GM12872 (cell line): ENCODE measurements around the gene FAP.

ENCODE experiments used
- CTCF ChIP-seq: IDR thresholded peaks from 3 replicates; pipeline ENCODE4 v1.5.1; 2011; ENCODE audit warnings: low read depth, mild to moderate bottlenecking, low read length, moderate library complexity; ENCODE audit not compliant: insufficient read depth

FAP gene

GRCh38 chr2:162155093-162155492, 88.2 kb downstream of the FAP start:
- 0 out of 3 replicates have a peak, but pooled peaks have one; percentile 26 for TF ChIP-seq CTCF

- peak; percentile 81 for TF ChIP-seq CTCF
These were observed 89.5 kb downstream of the FAP start for GRCh38 chr2:162153608-162154224.

- no peak for TF ChIP-seq CTCF
These were observed 91.1 kb downstream of the FAP start, which contains the start of gene GCG for GRCh38 chr2:162152147-162152546. TSS of gene GCG (minus strand) at chr2:162152247. CDS start at chr2:162149178, 3,069 bp downstream.

GRCh38 chr2:162149940-162150339, 93.3 kb downstream of the FAP start:
- TF ChIP-seq CTCF: no peak

GRCh38 chr2:162149466-162149865, 93.8 kb downstream of the FAP start:
- no peak for TF ChIP-seq CTCF

- no peak for TF ChIP-seq CTCF
These were observed 94.3 kb downstream of the FAP start for GRCh38 chr2:162148956-162149355.

- no peak for TF ChIP-seq CTCF
These were observed 99.3 kb downstream of the FAP start for GRCh38 chr2:162143969-162144368.

GRCh38 chr2:162138310-162138709, 104.9 kb downstream of the FAP start:
- no peak for TF ChIP-seq CTCF
